HG02763 (cell line): ENCODE measurements around the gene ACVR2B.
"Not testable (repeated sequence)": the region's sequence is repeated elsewhere in the genome, so short reads cannot be mapped to it uniquely, and the experiment has no call there.

Experiments
- ATAC-seq: cut with Tn5 transposase; IDR thresholded peaks from one replicate; pipeline ENCODE4 v1.9.1; 2021; ENCODE audit warnings: mild to moderate bottlenecking, moderate library complexity; ENCODE audit not compliant: unreplicated experiment

ACVR2B gene

DNA sequence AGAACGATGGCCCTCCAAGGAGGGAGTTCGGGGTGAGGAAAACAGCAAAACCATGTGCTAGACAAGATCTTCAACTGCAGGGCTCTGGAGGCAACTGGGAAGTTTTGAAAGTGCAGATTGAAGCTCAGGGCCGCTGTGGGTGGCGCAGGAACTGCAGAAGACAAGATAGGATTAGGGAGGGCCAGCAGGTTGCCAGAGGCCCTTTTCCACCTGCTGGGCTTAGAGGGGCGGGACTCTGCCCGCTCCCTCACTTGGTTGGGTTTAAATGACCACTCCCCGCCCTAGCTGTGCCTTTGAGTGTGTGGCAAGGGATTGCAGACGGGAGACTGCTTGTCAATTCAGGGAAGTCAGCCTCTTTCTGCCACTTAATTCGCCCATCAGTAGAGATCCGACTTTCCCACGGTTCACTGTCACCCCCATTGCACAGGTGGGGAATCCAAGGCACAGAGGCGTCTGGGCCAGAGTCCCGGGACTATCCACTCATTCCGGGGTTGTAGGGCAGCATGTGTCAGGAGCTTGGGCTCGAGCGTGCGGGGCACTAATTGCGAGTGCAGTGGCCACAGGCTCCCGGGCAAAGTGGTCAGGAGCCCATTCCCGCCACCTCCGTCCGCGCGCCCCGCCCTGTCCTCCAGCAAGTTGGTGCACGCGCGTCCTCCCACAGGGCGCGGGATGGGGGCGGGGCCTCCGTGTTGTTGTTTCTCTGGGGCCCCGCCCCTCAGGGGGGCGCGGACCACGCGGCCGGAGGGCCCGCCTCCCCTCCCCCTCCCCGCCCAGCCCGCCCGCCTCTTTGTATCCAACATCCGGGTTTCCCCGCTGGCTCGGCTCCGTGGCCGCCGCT, at the start of gene ACVR2B:
Gene ACVR2B (plus strand): TSS at position 816 of the 838 bp plus-strand sequence. CDS start 433 bp downstream, outside the sequence.
- ATAC-seq, result peak; percentile 53

DNA sequence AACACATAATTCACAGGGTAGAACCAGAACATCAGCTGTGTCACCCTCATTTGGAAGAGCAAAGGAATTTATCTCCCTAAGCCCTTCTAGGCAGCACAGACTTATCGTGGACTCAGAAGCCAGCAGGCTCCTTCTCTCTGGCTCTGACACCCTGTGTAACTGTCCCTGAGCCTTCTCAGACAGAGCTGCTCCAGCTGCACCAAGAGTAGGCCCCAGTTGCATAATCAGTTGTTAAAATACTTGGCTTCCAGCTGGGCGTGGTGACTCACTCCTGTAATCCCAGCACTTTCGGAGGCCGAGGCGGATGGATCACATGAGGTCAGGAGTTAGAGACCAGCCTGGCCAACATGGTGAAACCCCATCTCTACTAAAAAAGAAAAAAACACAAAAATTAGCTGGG, 49.4 kb upstream of the ACVR2B start:
- no peak for ATAC-seq

DNA sequence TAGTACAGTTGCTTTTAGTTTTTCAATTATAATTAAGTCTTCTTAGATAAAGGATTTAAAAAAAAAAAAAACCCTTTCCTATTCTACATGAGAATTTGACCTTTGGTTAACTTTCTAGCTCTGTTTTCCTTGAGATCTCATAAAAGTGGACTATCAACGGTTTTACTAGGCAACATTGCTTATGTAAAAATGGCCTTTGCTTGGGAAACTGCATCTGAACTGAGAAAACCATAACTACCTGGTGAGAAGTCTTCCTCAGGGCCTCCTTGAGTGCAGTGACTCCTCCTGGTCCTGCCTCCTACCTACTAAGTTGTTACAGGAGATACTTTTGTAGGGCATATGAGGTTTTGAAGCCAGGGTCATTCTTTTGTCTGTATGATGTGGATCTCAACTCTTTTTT, 42.1 kb upstream of the ACVR2B start:
- no peak for ATAC-seq

DNA sequence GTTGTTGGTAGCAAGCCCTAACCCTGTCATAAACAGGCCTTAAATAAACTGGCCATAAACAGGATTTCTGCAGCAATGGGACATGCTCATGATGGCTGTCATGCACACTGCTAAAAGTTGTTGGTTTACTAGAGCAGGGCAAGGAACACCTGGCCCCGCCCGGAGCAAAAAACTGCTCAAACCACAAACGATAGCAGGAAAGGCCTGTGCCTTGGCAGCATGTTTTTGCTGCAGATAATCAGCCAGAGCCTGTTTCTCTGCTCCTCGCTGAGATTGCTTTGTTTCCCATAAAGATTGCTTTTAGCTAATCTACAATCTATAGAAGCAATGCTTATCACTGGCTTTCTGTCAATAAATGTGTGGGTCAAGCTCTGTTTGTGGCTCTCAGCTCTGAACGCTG, 32.9 kb upstream of the ACVR2B start:
- not testable (repeated sequence) for ATAC-seq

DNA sequence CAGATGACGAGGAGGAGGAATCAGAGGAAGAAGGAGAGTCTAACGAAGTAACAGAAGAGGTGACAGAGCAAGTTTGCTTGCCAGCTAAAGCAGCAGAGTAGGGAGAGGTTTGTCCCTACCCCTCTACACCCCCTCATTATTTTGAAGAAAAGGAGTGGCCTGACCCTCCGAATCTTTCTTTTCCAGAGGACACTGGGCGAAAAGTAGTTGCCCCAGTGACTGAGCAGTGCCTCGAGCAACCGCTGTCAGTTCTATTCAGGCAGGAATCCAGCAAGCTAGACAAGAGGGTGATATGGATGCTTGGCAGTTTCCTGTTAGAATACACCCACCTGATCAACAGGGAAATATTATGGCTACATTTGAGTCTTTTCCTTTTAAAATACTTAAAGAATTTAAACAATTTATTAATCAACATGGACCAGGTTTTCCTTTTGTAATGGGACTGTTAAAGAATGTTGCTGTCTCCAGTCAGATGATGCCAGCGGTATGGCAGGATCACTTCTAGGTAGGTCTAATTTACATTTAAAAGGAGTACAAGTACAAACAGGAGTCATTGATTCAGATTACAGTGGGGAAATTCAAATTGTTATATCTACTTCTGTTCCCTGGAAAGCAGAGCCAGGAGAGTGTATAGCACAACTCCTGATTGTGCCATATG, 31.9 kb upstream of the ACVR2B start:
- no peak for ATAC-seq

DNA sequence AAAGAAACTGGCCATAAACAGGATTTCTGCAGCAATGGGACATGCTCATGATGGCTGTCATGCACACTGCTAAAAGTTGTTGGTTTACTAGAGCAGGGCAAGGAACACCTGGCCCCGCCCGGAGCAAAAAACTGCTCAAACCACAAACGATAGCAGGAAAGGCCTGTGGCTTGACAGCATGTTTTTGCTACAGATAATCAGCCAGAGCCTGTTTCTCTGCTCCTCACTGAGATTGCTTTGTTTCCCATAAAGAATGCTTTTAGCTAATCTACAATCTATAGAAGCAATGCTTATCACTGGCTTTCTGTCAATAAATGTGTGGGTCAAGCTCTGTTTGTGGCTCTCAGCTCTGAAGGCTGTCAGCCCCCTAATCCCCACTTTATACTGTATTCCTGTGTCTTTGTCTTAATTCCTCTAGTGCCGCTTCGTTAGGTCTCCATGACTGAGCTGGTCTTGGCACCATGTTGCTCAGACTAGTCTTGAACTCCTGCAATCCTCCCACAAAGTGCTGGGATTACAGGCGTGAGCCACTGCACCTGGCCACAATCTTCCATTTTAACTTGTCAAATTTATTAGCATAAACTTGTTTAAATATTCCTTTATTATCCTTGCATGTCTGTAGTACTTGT, 26.8 kb upstream of the ACVR2B start:
- ATAC-seq, result not testable (repeated sequence)

DNA sequence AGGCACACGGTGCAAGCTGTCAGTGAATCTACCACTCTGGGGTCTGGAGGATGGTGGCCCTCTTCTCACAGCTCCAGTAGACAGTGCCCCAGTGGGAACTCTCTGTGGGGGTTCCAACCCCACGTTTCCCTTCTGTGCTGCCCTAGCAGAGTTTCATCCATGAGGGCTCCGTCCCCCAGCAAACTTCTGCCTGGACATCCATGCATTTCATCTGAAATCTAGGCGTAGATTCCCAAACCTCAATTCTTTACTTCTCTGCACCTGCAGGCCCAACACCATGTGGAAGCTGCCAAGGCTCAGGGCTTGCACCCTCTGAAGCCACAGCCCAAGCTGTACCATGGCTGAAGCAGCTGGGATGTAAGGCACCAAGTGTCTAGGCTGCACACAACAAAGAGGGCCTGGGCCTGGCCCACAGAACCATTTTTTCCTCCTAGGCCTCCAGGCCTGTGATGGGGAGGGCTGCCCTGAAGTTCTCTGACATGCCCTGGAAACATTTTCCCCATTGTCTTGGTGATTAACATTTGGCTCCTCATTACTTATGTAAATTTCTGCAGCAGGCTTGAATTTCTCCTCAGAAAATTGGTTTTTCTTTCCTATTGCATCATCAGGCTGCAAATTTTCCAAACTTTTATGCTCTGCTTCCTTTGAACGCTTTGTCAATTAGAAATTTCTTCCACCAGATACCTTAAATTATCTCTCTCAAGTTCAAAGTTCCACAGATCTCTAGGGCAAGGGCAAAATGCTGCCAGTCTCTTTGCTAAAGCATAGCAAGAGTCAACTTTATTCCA, 20.6 kb upstream of the ACVR2B start:
- ATAC-seq, result not testable (repeated sequence)

DNA sequence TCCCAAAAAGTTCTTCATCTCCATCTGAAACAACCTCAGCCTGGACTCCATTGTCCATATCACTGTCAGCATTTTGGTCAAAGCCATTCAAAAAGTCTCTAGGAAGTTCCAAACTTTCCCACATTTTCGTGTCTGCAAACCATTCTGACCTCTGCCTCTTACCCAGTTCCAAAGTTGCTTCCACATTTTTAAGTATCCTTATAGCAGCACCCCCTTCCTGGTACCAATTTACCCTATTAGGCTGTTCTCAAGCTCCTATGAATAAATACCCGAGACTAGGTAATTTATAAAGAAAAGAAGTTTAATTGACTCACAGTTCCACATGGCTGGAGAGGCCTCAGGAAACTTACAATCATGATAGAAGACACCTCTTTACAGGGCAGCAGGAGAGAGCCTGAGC, 20.0 kb upstream of the ACVR2B start:
- ATAC-seq, result not testable (repeated sequence)

DNA sequence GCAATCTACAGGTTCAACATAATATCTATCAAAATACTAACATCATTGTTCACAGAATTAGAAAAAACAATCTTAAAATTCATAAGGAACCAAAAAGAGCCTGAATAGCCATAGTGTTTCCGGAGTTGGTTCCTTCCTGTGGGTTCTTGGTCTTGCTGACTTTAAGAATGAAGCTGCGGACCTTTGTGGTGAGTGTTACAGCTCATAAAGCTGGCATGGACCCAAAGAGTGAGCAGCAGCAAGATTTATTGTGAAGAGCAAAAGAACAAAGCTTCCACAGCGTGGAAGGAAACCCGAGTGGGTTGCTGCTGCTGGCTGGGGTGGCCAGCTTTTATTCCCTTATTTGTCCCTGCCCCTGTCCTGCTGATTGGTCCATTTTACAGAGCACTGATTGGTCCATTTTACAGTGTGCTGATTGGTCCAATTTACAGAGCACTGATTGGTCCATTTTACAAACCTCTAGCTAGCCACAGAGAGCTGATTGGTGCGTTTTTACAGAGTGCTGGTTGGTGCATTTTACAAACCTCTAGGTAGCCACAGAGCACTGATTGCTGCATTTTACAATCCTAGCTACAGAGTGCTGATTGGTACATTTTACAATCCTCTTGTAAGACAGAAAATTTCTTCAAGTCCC, 15.1 kb upstream of the ACVR2B start:
- not testable (repeated sequence) for ATAC-seq

DNA sequence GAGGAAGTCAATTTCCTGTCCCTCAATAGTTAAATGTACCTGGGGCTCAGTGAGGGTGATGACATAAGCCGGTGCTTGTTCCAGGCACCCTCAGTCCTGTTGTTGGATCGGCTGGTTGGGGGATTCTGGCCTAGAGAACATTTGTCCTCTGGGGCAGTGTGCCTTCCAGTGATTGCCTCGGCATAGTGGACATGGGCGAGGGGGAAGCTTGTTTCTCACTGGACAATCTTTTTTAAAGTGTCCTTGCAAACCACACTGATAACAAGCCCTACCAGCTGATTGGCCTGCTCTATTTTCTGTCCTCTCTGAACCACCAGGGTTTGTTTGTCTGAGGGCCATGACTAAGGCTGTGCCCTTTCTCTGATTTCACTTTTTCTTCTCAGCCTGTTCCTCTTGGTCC, 10.5 kb upstream of the ACVR2B start:
- ATAC-seq, result not testable (repeated sequence)

DNA sequence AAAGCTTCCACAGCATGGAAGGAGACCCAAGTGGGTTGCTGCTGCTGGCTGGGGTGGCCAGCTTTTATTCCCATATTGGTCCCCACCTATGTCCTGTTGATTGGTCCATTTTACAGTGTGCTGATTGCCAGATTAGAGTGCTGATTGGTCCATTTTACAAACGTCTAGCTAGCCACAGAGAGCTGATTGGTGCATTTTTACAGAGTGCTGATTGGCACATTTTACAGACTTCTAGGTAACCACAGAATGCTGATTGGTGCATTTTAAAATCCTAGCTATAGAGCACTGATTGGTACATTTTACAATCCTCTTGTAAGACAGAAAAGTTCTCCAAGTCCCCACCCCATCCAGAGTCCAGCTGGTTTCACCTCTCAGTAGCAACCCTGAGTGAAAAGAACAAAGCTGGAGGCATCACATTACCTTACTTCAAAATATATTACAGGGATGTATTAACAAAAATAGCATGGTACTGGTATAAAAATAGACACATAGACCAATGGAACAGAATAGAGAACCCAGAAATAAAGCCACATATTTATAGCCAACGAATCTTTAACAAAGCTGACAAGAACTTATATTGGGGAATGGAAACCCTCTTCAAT, 7.5 kb upstream of the ACVR2B start:
- ATAC-seq, result no peak

DNA sequence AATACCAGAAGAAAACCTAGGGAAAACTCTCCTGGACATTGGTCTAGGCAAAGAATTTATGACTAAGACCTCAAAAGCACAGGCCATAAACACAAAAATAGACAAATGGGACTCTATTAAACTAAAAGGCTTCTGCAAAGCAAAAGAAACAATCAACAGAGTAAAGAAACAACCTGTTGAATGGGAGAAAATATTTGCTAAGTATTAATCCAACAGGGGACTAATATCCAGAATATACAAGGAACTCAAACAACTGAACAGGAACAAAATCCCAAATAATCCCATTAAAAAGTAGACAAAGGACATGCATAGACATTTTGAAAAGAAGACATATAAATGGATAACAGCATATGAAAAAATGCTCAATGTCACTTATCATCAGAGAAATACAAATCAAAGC, 6.9 kb upstream of the ACVR2B start:
- no peak for ATAC-seq

DNA sequence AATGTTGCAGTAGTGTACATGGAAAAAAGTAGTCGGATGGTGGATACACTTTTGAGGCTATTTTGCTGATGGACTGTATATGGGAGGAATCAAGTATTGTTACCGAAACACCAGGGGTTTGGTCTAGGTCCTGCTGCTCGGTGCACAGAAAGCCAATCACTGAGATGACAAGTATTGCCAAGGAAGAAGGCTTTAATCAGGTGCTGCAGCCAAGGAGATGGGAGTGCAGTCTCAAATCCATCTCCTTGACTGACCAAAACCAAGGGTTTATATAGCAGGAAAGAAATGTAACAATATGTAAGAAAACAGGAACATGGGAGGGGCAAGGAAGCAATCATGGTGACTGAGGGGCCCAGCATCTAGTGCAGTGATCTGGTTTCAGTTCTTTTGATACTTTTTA, 2.8 kb upstream of the ACVR2B start:
- no peak for ATAC-seq

DNA sequence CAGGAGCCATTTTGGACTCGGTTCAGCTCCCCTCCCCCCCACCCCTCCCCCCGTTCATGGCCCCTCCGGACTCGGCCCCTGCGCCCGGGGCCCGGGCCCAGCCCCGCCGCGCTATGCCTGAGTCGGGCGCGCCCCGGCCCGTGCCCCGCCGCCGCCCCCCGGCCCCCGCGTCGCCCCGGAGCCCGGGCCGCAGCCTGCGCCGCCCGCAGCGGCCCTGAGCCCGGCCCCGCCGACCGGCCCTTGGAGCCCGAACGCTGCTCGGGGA, 155 bp downstream of the ACVR2B start:
- no peak for ATAC-seq

DNA sequence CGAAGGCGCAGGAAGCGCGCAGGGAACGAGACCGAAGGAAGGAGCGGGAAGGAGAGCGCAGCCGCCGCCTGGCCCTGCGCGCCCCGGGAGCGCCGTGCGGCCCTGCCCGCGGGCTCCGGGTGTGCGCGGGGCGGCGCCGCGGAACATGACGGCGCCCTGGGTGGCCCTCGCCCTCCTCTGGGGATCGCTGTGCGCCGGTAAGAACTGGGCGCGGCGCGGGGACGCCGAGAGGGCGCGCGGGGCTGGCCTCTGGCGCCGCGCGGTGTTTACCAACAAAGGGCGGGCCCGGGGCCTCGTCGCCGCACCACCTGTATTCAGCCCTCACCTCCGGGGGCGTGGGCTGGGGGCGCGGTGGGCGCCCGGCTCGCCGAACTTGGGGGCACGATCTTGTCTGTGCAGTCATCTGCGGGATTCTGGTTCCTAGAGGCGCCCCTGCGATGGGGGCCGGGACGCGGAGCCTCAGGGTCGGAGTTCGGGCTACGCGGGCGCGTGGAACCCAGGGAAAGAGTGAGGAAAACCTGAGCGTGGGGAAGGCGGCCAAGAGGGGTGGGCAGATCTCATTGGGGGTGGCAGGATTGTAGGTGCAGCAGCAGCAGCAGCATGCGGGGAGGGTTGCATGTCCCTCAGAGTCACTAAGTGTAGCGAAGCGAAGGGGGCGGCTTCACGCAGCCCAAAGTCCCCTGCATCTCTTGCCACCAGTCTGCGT, 641 bp downstream of the ACVR2B start:
- peak; percentile 28 for ATAC-seq

DNA sequence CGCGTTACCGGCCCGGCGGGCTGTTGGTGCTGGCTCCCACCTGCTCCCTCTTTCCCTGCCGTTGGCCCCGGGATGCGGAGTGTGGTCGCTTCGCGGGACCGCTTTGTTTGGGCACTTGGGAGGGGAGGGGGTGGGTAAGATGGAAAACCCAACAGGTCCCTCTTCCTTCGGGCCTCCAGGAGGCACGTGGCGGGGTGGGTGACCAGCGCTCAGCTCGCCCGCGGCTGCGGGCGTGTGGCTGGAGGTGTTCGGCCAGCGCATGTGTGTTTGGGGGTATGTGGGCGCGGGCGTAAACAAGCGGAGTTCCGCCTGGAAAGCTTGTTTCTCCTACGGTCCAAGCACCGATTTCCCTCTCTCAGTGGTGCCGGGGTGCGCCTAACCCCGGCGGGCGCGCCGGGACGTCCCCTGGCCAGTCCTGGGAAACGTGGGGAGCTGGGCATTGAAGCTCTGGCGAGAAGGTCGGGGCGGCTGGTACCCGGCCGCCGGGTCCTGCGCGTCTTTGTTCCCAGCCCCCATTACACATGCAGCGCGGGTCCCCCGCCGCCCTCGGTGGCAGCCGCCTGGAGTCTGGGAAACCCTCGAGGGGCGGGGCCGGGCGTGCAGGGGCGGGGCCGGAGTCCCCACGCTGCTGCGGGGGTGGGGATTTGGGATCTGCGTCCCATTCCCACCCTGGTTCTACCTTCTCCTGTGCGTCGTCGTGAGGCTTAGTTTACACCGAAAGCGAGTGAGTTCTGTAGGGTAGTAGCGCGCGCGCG, 1.4 kb downstream of the ACVR2B start:
- peak; percentile 27 for ATAC-seq

DNA sequence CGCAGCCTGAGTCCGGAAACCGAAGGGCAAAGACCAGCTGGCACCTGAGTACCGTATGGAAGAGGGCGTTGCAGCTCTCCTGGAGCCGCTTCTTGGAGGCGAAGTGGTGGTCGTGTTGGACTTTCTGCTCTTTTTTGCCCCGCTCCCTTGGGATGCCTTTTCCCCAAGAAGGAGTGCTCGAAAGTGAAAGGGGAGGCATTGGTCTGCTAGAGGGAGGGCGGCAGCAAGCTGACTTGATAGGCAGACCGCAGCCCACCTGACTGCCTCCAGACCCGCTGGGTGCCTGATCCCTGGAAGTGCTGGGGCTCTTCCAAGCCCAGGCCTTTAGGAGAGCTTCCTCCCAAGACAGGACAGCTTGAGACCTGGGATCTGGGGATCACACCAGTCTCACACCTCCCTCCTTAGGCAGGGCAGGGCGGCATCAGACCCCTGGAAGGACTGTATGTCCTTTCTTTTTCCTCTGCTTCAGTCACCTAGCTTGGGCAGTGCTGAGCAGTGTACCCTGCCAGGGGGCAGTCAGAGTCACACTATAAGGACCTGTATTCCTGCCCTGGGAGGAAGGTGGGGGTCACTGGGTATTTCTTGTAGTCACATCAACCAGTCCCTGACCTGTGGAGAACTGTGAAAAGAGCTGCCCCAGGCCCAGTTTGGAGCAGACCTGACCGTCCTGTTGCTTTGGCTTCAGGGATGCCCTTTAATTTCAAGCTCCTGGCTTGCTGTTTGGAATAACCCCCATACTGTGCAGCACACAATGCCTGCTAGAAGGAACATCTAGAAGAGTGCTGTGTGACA, 2.1 kb downstream of the ACVR2B start:
- ATAC-seq, result peak; percentile 16
